BE2C (cell line): ENCODE measurements around the gene UPK3B.
"Not testable (repeated sequence)": the region's sequence is repeated elsewhere in the genome, so short reads cannot be mapped to it uniquely, and the experiment has no call there.

ENCODE experiments used
- DNase-seq: peaks from one replicate; pipeline ENCODE4 v3.0.0-alpha.2; 2020
- H3K27me3 ChIP-seq: fragments of 250-450 bp; sonication (Bioruptor Pico); 2 replicates; pipeline ENCODE4 v1.5.1; 2020; ENCODE audit warnings: mild to moderate bottlenecking
- H3K36me3 ChIP-seq: fragments of 250-450 bp; sonication (Bioruptor Pico); 2 replicates; pipeline ENCODE4 v1.5.1; 2020; ENCODE audit warnings: mild to moderate bottlenecking
- H3K4me1 ChIP-seq: fragments of 250-450 bp; sonication (Bioruptor Pico); 2 replicates; pipeline ENCODE4 v1.5.1; 2020
- H3K4me3 ChIP-seq: 2 replicates; pipeline ENCODE4 v1.5.1; 2011; ENCODE audit warnings: low read depth, low read length
- H3K9me3 ChIP-seq: fragments of 250-450 bp; sonication (Bioruptor Pico); 2 replicates; pipeline ENCODE4 v1.5.1; 2020

UPK3B gene

DNA sequence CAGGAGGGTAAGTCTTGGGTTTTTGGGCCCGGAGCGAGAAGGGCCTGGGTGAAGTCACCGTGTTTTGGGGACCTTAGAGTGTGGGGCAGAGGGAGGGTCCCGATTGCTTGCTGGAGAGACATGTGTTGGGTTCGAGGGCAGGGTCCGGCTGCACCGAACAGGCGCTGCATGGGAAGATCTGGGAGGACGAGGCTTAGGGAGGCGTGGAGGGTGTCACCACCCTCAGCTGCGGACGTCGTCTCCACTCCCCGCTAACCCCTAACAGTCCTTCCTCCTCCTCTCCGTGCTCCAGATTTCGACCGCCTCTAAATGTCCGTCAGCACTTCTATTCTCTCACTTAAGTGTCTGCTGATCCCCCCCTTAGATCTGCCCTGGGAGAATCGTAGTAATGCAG is 39.5 kb downstream of the UPK3B start:
- peak overlapping the region; percentile 80 for H3K4me3 ChIP-seq
- not testable (repeated sequence) for H3K9me3 ChIP-seq, H3K4me1 ChIP-seq, H3K27me3 ChIP-seq, H3K36me3 ChIP-seq, DNase-seq

DNA sequence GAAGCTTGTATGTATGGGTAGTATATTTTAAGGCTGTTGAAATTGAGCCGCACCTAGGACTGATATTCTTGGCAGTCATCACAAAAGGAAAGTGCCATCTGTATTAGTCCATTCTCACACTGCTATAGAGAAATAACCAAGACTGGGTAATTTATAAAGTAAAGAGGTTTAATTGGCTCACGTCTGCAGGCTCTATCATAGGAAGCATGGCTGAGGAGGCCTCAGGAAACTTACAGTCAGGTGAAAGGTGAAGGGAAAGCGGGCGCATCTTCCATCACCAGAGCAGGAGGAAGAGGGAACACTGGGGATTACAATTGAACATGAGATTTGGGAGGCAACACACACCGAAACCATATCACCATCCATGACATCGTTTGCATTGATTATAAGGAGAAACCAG is 41.6 kb downstream of the UPK3B start:
- DNase-seq, H3K27me3 ChIP-seq, H3K4me1 ChIP-seq, H3K36me3 ChIP-seq, H3K4me3 ChIP-seq, H3K9me3 ChIP-seq: not testable (repeated sequence)

DNA sequence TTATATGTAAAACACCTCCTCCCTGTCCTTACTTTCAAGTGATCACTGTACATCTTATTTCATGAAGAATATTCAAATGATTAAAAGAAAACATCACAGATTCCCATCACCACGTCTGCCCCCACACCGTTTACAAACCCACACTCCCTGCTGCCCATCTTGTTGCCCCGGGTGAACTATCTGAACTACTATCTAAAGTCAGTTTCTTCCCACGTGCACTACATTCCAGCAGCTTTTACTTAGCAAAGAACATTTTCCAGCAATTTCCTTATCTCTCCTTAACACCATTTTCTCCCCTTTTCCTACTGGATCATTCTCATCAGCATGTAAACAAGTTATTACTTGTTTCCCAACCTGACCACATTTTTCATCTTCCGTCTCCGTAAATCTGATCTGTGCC is 49.3 kb downstream of the UPK3B start:
- H3K36me3 ChIP-seq, DNase-seq, H3K4me1 ChIP-seq, H3K4me3 ChIP-seq, H3K9me3 ChIP-seq, H3K27me3 ChIP-seq: not testable (repeated sequence)

DNA sequence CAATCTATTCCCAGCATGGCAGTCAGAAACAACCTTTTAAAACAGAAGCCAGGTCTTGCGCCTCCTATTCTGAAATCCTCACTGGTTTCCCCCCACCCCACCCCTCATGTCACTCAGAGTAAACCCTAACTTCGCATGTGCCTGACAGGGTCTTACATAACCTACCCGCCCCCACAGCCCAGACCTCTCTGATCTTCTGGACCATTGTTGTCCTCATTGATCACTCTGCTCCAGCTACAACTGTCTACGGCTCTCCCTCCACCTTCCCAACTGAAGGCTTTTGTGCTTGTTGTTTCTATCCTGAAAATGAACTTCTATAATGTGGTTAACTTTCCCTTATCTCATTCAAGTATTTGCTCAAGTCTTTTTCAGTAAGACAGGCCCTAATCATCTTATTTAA is 49.8 kb downstream of the UPK3B start:
- not testable (repeated sequence) for H3K9me3 ChIP-seq, DNase-seq

DNA sequence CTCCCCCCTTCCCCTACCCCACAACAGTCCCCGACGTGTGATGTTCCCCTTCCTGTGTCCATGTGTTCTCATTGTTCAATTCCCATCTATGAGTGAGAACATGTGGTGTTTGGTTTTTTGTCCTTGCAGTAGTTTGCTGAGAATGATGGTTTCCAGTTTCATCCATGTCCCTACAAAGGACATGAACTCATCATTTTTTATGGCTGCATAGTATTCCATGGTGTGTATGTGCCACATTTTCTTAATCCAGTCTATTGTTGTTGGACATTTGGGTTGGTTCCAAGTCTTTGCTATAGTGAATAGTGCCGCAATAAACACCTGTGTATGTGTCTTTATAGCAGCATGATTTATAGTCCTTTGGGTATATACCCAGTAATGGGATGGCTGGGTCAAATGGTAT is 51.0 kb downstream of the UPK3B start:
- not testable (repeated sequence) for H3K9me3 ChIP-seq, DNase-seq, H3K4me3 ChIP-seq, H3K27me3 ChIP-seq, H3K36me3 ChIP-seq, H3K4me1 ChIP-seq

More for the DNA sequence above, 49.8 kb downstream of the UPK3B start:
- H3K27me3 ChIP-seq, H3K36me3 ChIP-seq, H3K4me3 ChIP-seq, H3K4me1 ChIP-seq: not testable (repeated sequence)

DNA sequence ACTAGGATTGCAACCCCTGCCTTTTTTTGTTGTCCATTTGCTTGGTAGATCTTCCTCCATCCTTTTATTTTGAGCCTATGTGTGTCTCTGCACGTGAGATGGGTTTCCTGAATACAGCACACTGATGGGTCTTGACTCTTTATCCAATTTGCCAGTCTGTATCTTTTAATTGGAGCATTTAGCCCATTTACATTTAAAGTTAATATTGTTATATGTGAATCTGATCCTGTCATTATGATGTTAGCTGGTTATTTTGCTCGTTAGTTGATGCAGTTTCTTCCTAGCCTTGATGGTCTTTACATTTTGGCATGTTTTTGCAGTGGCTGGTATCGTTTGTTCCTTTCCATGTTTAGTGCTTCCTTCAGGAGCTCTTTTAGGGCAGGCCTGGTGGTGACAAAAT is 54.6 kb downstream of the UPK3B start:
- H3K4me3 ChIP-seq, H3K36me3 ChIP-seq, H3K9me3 ChIP-seq, H3K4me1 ChIP-seq, H3K27me3 ChIP-seq, DNase-seq: not testable (repeated sequence)
